Iris pigment epithelial cell (primary cell): ENCODE results near the gene ASCL5.
"Not testable (repeated sequence)": the region's sequence is repeated elsewhere in the genome, so short reads cannot be mapped to it uniquely, and the experiment has no call there.

Source experiments
- DNase-seq: peaks from one replicate; pipeline ENCODE4 v3.0.0-alpha.2; 2011; ENCODE audit warnings: low read depth

ASCL5 gene, protein sequence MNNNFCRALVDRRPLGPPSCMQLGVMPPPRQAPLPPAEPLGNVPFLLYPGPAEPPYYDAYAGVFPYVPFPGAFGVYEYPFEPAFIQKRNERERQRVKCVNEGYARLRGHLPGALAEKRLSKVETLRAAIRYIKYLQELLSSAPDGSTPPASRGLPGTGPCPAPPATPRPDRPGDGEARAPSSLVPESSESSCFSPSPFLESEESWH

DNA sequence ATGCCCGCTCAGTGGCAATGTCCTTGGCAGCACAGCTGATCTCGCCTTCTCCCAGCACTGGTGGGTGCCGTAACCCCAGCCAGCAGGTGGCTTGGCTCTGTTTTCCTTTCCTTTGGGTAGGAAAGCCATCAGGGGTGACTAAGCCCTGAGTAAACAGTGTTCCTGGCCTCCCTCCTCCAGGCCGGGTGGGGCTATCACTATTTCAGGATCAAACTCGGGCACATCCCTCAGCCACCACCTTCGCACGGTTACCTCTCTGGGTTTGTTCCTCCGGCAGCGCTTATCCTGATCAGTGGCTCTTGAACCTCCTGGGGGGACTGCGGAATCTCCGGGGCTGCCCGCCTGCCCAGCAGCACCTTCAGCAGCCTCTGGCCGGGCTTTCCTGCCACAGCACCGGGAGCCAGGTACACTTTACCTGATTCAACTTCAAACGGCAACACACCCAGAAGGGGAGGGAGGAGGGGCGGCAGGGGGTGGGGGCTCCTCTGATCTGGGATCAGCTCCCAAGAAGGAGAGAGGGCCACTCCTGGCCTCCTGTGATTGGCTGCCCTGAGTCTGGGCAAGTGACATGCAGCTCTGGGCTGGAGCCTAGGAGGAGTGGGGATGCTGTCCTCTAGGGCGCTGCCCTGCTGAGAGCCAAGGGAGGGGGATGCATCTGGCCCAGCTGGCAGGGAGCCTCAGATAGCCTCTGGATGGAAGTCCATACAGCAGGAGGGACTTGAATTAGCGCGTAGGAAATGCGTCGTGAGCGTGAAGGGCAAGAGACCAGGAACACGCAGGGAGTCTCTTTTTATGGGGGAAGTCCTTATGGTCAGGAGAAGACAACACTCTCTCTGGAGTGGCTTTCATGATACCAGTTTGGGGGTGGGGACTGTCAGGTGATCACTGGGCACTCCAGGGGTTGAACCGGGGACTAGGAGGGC, at the start of gene ASCL5:
ASCL5 (minus strand) TSS at position 353 of the 923 bp plus-strand sequence. CDS start 11,812 bp downstream, outside the sequence.
- no peak for DNase-seq

DNA sequence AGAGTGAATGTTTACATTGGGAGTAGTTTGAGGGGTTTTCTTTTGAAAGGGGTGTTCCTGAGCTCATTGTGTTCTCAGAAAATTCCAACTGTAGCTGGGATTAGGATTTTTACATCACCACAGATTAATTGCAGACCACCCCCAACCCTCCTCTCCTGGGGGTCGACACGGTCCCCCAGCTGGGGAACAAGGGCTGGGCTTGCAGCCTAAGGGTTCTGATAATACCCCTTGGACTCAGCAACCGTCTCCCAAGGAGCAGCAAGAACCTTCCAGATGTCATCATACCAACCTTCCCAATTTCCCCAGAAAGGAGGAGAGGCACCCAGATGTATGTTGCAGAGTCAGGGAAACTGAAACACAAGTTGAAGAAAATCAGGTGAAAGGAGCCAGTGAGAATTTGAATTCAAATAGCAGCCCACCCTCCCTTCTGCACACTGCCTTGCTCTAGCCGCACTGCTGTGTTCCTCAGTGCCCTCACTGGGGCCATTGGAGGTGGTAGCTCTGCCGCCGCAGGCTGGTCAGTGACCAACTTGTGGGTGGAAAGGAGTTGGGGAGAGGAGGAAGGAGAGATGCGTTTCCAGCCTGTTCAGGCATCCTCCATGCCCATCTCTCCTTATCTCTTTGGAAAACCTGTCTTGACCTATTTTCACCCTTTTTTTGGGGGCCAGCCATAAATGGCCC, 49.0 kb upstream of the ASCL5 start:
- no peak for DNase-seq

DNA sequence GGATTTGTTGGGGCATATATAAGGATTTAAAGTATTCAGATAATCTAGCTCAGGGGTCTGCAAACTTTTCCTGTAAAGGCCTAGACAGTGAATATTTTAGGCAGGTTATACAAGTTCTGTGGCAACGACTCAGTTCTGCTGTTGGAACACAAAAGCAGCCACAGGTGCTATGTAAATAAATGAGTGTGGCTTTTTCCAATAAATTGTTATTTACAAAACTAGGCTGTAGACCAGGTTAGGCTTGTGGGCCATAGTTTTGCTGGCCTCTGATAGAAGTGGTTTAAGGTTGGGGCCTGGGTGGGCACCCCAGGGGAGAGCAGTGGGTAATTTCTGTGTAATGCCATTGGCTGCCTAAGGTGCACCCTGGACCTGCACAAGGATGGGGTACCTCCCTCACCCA, 46.8 kb upstream of the ASCL5 start:
- no peak for DNase-seq

DNA sequence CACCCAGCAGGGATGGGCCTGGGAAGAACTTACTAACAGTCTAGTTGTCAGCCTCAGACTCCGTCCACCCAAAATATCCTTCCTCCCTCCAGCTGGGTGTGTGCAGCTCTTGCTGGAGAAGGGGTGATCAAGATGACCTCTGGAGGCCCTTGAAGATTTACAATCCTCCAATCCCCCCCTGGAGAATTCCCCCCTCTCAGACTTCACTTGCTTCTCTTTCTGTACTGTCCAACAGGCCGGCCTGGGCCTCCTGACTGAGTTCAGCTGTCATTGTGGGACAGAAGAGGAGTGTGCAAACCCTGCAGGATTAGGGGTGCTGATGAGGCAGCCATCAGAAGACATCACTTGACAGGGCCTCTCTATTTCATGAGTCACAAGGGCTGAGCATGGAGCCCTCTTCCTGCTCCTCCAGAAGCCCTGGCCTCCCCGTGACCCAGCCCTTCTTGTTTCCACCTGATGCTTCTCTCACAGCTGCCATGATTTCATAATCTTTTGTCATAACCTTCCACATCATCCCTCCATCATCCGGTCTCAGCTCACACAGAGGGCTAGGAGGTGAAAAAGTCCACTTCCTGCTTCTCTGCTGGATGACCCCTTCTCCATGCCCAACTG, 46.1 kb upstream of the ASCL5 start:
- peak; percentile 66 for DNase-seq

DNA sequence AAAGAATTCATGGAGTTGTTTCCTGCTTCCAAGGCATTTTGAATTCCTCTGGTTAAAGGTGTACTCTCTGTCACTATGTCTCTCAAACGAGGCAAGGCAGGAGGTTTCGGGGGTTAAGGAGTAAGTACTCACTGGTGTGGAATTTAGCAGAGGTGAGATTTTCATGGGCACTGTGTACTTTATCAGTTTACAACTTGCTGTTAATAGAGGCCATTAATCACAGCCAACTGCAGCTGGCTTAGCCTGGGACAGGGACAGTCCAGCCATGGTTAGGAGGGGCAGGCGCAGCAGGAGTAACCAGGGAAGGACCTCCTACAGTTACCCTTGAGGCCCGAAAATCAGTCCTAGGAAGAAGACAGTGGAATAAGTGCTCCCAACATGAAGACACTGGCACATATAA, 45.3 kb upstream of the ASCL5 start:
- DNase-seq = no peak

DNA sequence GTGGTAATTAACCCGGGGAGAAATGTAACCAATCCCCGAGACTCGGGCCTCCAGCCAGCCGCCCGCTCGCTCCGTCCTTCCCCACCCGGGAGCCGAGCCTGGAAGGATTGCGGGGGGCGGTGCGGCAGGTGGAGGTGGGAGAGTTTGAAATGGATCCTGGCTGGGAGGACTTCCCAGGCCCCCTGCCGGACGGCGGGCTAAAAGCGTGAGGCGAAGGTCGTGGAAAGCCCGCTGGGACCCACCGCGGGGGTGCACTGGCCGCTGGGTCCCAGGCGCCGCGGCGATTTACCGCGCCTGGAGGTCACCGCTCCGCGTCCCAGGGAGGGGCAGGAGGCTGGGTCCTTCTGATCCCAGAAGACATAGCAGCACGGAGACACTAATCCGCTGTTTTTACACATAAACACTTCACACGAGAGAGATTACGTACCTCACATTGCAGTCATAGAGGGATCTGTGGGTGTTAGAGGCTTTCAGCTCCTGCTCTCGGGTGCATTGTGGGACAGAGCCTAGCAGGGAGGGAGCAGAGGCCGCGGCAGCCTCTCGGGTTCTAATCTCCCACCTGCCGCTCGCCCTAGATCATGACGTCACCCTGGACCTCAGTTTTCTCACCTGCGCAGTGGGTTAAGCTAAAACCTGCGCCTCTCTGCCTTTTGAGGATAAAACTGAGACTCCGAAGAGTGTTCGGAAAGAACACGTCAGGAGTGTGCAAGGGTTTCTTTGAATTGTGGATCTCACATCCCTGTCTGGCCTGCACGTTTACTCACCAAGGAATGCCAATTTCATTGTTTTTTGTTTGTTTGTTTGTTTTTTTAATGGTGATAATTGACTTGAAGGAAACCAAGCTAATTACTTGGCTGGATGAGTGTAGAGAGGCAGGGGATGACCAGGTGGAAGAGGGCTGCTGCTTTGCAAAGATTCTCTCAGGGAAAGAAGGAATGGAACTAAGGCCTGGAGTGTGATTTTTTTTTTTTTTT, 44.4 kb upstream of the ASCL5 start:
- DNase-seq = peak; percentile 71

DNA sequence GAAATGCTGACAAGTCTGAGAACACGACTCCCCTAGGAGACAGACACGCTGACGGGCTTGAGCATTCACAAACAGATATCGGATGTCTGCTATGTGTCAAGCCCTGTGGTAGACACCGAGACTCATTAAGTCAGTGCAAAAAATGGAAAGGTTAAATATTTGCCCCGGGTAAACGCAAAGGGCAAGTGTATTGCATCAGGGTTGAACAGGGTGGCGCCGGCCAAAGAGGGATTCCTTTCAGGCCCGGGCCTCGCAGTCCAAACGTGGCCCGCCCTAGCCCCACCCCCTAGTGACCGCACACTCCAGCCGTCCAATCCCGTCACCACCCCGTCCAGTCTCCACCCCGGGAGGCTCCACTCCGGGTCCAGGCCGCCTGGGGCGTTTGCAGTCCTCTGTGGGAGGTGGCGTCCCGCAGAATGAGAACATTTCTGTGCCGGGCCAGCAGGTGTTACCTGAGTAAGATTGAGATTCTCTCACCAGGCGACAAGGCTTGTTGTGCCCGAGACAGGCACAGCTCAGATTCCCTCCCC, 43.6 kb upstream of the ASCL5 start:
- peak; percentile 95 for DNase-seq

DNA sequence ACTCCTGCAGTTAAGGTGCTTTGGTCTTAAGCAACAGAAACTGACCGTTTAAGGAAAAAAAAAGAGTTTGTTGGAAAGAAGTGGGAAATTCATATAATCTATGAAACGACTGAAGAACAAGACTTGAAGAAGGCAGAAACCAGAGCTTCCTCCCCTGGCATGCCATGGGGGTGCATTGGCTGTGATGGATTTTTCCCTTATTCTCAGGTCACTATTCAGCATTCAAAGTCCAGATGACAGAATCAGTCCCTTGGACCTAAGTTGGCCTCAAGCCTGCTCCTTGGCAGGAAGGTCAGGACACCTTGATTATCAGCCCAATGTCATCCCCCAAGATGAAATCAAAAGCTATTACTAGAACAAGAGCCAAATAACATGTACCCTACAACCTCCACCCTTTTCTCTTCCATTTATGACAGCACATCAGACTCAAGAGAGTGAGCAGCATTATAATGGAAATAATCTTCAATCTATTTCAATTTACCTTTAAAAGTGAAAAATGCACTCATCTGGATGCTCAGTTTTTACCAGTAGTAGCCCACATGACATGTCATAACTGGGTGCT, 43.1 kb upstream of the ASCL5 start:
- DNase-seq = no peak

DNA sequence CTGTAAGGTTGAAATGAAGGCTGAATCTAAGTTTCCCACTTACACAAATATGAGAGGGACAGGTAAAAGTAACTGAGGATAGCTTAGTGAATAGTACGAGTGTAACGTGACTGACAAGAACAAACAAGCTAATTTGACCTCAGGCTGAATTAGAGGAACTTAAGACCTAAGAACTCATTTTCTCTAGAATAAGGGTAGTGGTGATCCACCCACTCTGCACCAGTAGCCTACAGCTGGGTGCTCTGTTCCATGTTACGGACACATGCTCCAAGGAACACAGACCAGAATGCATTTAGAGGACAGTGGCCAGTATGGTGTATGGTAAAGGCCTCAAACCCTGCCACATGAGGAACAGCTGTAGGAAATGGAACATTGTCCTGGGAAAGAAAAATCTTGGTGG, 42.2 kb upstream of the ASCL5 start:
- no peak for DNase-seq

DNA sequence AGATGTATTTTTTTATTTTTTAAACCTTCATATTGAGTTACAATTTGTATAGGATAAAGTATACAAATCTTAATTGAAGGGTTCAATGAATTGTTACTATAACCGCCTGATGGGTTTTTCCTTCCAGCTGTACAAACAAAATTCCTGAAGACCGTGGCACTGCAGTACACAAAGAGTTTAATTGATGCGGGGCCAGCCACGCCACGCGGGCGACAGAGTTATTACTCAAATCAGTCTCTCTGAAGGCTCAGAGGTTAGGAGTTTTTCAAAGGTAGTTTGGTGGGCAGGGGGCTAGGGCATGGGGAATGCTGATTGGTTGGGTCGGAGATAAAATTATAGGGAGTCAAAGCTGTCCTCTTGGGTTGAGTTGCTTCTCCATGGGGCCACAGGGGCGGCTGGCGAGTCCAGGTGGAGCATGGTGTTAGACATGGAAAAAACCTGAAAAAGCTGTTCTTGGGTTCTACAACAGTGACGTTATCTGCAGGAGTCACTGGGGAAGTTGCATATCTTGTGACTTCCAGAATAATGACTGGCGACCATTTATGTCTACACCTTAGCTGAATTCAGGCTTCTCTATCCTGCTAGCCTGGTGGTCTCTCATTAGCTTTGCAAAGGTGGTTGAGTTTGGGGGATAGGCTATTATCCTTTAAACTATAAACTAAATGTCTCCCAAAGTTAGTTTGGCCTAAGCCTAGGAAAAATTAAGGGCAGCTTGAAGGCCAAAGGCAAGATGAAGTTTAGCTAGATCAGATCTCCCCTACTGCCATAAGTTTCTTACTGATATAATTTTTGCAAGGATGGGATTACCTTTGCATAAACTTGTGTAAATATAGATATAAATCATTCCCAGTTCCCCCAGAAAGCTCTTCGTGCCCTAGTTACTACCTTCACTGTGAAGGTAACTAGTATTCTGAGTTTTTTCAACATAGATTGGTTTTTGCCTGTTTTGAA, 40.3 kb upstream of the ASCL5 start:
- DNase-seq = no peak

DNA sequence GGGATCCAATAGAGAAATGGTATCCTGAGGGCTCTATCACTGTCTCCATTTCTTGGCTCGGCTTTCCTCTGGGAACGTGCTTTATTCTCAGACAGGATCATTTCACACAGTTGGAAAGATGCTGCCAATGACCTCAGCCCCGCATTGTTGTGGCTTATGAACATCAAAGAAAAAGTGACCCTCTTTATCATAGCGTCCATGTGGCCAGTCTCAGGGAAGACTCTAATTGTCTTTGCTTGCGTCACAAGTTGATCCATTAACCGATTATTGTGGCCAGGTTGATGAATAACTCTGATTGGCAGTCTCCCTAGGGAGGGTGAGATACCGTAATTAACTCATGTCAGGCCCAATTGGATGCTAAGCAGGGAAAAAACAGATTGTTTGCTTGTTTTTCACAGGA, 37.7 kb upstream of the ASCL5 start:
- no peak for DNase-seq

DNA sequence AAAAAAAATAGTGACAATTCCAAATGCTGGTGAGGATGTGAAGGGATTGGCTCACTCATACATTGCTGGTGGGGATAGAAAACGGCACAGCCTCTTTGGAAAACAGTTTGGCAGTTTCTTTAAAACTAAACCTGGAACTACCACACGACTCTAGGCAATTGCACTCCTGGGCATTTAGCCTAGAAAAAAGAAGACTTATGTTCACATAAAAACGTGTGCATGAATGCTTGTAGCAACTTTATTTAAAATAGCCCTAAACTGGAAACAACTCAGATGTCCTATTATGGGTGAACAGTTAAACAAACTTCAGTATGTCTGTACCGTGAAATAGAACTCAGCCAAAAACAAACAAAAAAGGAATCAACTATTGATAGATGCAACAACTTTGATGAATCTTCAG, 36.7 kb upstream of the ASCL5 start:
- DNase-seq = no peak

DNA sequence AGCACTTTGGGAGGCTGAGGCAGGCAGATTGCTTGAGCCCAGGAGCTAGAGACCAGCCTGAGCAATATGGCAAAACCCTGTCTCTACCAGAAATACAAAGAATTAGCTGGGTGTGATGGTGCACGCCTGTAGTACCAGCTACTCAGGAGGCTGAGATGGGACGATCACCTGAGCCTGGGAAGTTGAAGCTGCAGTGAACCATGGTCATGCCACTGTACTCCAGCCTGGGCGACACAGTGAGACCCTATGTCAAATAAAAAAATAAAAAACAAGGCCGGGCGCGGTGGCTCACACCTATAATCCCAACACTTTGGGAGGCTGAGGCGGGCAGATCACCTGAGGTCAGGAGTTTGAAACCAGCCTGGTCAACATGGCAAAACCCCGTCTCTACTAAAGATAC, 36.1 kb upstream of the ASCL5 start:
- DNase-seq = not testable (repeated sequence)

DNA sequence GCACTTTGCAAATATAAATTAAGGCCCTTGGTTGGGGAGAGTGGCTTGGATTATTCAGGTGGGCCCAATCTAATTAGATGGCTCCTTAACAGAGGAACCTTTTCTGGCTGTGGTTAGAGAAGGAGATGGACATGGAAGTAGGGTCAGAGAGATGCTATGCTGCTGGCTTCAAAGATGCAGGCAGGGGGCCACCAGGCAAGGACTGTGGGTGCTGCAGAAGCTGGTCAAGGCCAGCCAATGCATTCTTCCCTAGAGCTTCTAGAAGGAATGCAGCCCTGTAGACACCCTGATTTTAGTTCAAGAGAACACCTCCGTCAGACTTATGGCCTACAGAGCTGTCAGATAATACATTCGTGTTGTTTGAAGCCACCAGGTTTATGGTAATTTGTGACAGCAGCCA, 31.0 kb upstream of the ASCL5 start:
- DNase-seq = no peak

DNA sequence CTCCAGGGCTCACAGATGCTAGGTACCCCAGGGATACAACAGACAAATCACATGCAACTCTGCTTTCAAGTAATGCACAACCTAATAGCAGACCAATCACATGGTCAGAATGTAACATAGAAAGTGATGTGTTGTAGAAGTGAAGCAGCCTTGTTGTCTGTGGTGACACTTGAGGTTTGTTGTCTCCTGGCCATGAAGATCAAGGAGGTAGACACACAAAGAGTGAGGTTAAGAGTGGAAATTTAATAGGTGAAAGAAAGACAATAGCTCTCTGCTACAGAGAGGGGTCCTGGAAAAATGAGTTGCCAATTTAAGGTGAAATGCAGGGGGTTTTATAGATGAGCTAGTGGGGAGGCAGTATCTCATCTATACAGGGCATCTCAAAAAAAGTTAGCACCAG, 29.8 kb upstream of the ASCL5 start:
- no peak for DNase-seq

DNA sequence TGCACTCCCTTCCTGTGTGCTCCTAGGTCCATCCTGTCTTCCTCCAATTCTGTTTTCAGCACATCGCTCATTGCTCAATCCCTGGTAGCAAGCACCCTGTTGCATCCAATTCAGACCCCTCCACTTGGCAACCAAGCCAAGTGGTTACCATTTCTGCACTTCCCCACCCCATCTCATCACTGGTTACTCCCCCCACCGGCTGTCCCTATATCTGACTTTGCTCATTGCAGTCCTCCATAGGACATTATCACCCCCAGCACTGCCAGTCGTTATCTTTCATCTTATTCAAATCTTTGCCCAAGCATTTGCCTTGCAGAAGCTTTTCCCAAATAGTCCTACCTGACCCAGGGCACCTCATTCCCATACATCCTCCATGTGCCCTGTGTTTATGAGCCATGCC, 29.4 kb upstream of the ASCL5 start:
- no peak for DNase-seq

DNA sequence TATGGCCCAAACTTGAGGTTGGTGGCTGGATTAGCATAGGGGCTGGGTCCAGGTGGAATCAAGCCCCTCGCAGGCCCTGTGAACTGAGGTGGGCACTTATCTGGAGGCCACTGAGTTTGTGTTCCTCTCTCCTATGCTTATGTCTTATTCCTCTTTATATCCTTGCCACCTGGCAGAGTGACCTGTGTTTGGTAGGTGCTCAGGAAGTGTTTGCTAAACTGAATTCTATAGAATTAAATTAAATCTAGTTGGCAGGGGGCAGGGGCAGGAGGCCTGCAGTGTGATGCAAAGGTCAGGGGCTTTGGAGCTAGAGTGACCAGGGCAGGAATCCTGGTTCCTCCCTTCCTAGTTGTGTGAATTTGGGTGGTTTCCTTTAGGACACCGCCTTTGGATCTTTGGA, 28.4 kb upstream of the ASCL5 start:
- DNase-seq = no peak

DNA sequence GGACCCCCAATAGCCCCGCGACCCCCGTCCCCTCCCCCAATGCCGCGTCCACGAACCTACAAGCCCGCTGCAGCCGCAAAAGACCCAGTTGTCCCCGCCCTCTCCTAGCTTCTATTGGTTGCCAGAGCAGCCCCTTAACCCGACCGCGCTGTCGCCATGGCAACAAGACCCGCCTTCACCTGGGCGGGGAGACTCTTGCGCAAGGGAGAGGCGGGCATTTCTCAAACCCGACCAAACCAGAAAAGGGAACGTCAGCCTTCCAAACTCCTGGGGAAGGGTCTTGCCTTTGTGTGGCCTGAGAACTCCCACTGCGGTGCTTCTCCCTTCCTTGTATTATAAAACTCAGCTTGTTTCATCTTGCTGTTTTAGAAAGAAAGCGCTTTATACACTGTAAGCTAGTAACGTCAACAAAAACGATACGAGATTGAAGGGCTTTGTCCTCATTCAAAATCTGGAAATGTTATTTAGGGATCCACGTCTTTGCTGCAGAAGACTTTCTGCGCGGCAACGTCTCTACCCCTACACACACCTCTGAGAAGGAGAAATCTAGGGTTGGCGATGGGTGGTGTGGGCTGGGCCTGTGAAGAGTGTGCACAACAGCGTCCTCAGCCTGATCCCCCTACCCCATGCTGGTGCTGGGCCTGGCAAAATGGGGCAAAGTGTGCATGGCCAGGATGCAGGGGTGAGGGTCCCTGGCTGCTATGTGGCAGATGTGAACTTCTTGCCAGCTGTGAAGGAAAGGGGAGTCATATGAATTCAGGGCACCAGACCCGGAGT, 27.6 kb upstream of the ASCL5 start, which contains the start of gene TMEM9:
TMEM9 (minus strand) TSS at position 86 of the 777 bp plus-strand sequence. CDS start 551 bp downstream, outside the sequence.
- DNase-seq = peak; percentile 93
